IPS-NIHi7 (cell line): Measurements from ENCODE around the gene CEP170B.
"Not testable (repeated sequence)": the region's sequence is repeated elsewhere in the genome, so short reads cannot be mapped to it uniquely, and the experiment has no call there.

Source experiments
- DNase-seq: peaks from one replicate; pipeline ENCODE4 v3.0.0; 2012; ENCODE audit warnings: mixed read lengths; ENCODE audit errors: extremely low spot score

Gene CEP170B

GRCh38 chr14:104912053-104912452 is 47.0 kb downstream of the CEP170B start:
- no peak for DNase-seq

GRCh38 chr14:104913435-104913834 is 48.4 kb downstream of the CEP170B start:
- no peak for DNase-seq

- no peak for DNase-seq
Measured at GRCh38 chr14:104917116-104917515, 52.0 kb downstream of the CEP170B start.

GRCh38 chr14:104917993-104918392 is 52.9 kb downstream of the CEP170B start:
- DNase-seq, result no peak

GRCh38 chr14:104919152-104919992 is 54.3 kb downstream of the CEP170B start:
- DNase-seq, result not testable (repeated sequence)

- no peak for DNase-seq
Measured at GRCh38 chr14:104919993-104920315, 54.9 kb downstream of the CEP170B start.

- DNase-seq, result no peak
Measured at GRCh38 chr14:104923640-104924420, 58.8 kb downstream of the CEP170B start.

GRCh38 chr14:104924421-104925213 is 59.5 kb downstream of the CEP170B start, which contains the start of gene PLD4:
Gene PLD4, plus strand, starts transcription at chr14:104924879. Its CDS starts 2,262 bp downstream, at chr14:104927141.
- peak; percentile 10 for DNase-seq

- no peak for DNase-seq
Measured at GRCh38 chr14:104925214-104925854, 60.3 kb downstream of the CEP170B start.

- DNase-seq, result peak; percentile 20
Measured at GRCh38 chr14:104925855-104926609, 61.0 kb downstream of the CEP170B start.

- peak; percentile 20 for DNase-seq
Measured at GRCh38 chr14:104926619-104927431, 61.8 kb downstream of the CEP170B start.

- peak; percentile 9 for DNase-seq
Measured at GRCh38 chr14:104927432-104927816, 62.4 kb downstream of the CEP170B start.

- DNase-seq, result peak; percentile 12
Measured at GRCh38 chr14:104927901-104928300, 62.8 kb downstream of the CEP170B start.

- no peak for DNase-seq
Measured at GRCh38 chr14:104928391-104929133, 63.5 kb downstream of the CEP170B start.

- DNase-seq, result no peak
Measured at GRCh38 chr14:104929268-104930230, 64.5 kb downstream of the CEP170B start.

- DNase-seq, result no peak
Measured at GRCh38 chr14:104930526-104931303, 65.6 kb downstream of the CEP170B start.

GRCh38 chr14:104931304-104931770 is 66.3 kb downstream of the CEP170B start:
- peak; percentile 14 for DNase-seq
